C4-2B (cell line): ENCODE results near the gene TXNRD1.
"Not testable (repeated sequence)": the region's sequence is repeated elsewhere in the genome, so short reads cannot be mapped to it uniquely, and the experiment has no call there.

Experiments
- H3K27ac ChIP-seq: fragments of 450-650 bp; 2 replicates; pipeline ENCODE4 v1.5.1; 2017
- CTCF ChIP-seq: fragments of 450-650 bp; conservative IDR thresholded peaks from 2 replicates; pipeline ENCODE4 v1.5.1; 2017; ENCODE audit warnings: mild to moderate bottlenecking
- ZFX ChIP-seq: fragments of 450-650 bp; IDR thresholded peaks from 2 replicates; pipeline ENCODE4 v1.6.1; 2017

The TXNRD1 gene

GRCh38 chr12:104323899-104324298 is 108.3 kb downstream of the TXNRD1 start:
- no peak for TF ChIP-seq CTCF
- no peak for TF ChIP-seq ZFX

GRCh38 chr12:104328278-104328677 is 112.7 kb downstream of the TXNRD1 start:
- not testable (repeated sequence) for H3K27ac ChIP-seq

More at GRCh38 chr12:104323899-104324298, 108.3 kb downstream of the TXNRD1 start:
- no peak overlapping the region for H3K27ac ChIP-seq

- no peak for TF ChIP-seq CTCF
- no peak for TF ChIP-seq ZFX
- H3K27ac ChIP-seq = no peak overlapping the region
Observed at GRCh38 chr12:104328790-104329189, 113.2 kb downstream of the TXNRD1 start.

GRCh38 chr12:104329707-104330532 is 114.3 kb downstream of the TXNRD1 start:
- TF ChIP-seq ZFX (no peak), CTCF (no peak)
- H3K27ac ChIP-seq = no peak overlapping the region

- H3K27ac ChIP-seq = no peak overlapping the region
- no peak for TF ChIP-seq ZFX
- no peak for TF ChIP-seq CTCF
Observed at GRCh38 chr12:104331376-104331775, 115.8 kb downstream of the TXNRD1 start.

- not testable (repeated sequence) for H3K27ac ChIP-seq
Observed at GRCh38 chr12:104332273-104332672, 116.7 kb downstream of the TXNRD1 start.

GRCh38 chr12:104333692-104334255 is 118.2 kb downstream of the TXNRD1 start:
- TF ChIP-seq CTCF (no peak), ZFX (no peak)
- no peak overlapping the region for H3K27ac ChIP-seq

GRCh38 chr12:104334581-104334980 is 119.0 kb downstream of the TXNRD1 start:
- no peak overlapping the region for H3K27ac ChIP-seq
- TF ChIP-seq ZFX (no peak), CTCF (no peak)
